NCI-H748 (cell line): ENCODE measurements around the gene MGAT4B.

Experiments
- DNase-seq: peaks from one replicate; lab custom pipeline; 2025; ENCODE audit not compliant: unreplicated experiment; lab: John Stamatoyannopoulos, UW

MGAT4B gene

DNA sequence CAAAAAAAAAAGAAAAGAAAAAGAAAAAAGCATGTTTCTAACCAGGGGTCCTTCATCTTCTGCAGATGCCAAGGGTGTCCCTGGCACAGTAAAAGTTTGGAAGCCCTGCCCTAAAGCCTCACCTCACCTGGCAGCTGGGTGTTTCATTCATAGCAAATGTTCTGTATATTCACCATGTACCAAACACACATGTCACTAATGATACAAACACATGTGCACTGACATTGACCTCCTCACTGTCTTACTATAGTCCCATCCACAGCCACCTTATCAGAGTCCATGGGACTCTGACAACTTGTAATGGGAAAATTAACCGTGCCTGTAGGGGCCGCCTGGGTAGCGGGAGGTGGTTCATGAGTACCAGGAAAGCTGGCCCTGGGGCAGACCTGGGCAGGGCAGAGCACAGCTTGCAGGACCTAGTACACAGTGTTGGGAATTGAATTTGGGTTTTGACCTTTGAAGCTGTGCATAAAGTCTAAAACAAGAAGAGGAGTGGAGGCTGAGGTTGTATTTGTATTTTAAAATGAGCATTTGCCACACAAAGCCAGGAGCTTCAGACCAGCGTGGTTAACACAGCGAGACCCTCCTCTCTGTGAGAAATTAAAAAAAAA is 6.4 kb upstream of the MGAT4B start:
- DNase-seq: no peak

DNA sequence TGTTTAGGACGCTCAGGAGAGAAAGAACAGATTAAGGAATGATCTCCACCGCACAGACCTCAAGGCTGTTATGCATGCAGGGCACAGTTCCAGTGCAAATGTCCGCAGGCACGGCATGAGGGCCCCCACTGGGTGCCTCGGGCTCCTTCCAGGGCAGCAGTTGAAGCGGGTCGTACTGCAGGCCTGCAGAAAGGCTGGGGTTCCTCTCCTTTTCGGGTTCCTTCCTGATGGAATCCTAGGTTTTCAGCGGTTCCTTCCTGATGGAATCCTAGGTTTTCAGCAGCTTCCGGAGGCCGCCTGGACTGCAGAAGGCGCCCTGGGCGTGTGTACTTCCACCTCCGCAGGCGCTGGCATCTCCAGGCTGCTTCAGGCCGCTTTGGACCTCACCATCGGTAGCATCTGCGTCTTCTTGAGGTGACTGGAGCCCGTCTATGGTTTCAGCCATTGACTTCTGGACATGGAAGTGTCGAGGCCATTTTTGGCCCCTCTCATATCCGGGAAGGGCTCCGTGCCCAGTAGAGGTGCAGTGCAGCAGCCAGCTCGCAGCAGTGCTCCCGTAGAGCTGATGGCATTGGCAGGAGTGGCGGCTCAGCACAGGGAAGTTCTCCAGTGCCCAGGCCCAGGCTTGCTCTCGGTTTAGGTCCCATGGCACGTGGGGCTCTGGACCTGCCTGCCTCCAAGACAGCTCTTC is 5.6 kb upstream of the MGAT4B start:
- DNase-seq: no peak

DNA sequence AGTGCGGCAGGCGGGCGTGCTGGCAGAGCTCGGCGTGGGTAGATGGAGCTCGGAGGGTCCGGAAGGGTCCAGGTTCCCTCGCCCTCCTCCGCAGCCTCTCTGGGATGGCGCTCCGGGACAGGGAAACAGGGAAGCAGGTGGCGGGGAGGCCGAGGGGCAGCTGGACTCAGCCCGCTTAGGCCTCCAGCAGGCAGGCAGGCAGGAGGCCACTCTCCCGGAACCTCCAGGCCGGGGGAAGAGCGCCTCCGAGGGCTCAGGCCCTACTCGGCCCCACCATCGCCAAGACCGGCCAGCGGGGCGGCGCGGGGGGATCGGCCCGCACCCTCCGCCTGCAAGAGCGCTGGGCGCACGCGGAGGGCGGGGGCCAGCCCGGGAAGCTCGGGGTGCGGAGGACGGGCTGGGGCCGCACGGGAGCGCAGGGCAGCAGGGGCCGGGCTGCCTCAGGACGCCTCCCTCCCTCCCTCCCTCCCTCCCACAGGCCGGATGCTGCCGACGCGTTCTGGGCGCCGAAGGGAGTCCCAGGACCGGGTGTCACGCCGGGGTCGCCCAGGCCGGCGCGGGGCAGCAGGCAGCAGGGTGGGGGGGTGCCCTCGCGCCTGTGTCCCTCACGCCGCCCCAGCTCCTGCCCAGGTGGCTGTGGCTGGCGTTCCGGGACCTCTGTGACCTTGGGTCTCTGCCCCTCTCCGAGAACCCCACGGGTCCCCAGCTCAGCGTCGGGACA is 977 bp downstream of the MGAT4B start:
- DNase-seq: peak; percentile 44

DNA sequence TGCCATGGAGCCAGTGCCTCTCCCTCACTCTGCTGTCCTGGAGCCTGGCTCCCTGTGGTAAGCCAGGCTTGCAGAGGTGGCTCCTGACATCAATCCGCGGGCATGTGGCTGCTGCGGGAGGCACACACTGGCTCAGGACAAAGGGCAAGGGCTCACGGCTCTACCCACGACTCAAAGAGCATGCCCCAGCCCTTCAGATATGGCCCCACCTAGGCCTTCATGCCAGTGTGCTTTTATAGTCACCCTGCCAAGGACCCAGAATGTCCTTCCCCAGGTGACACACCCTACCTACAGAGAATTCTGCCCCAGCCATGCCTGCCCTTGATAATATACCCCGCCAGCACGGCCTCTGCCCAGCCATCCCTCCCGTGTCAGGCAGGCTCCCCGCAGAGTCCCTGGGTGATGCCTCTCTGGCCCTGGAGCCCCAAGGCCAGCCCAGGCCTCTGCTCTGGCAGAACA is 1.6 kb downstream of the MGAT4B start:
- no peak for DNase-seq

DNA sequence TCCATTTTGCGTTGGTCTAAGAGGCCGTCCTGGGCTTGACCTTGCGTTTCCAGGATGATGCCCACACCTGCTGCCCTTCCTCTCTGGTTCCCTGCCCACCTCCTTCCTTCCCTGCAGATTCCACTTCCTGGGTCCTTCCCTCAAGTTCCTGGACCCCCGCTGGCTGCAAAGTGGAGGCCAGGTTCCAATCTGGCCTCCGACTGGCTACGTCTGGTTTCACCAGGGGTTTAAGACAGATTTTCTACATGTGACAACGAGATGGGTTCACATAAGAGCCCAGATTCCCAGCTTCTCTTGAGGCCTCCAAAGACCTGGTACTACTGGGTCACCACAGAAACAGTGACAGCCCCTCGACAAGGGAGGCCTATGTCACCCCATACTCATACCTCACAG is 2.1 kb downstream of the MGAT4B start:
- DNase-seq: no peak

DNA sequence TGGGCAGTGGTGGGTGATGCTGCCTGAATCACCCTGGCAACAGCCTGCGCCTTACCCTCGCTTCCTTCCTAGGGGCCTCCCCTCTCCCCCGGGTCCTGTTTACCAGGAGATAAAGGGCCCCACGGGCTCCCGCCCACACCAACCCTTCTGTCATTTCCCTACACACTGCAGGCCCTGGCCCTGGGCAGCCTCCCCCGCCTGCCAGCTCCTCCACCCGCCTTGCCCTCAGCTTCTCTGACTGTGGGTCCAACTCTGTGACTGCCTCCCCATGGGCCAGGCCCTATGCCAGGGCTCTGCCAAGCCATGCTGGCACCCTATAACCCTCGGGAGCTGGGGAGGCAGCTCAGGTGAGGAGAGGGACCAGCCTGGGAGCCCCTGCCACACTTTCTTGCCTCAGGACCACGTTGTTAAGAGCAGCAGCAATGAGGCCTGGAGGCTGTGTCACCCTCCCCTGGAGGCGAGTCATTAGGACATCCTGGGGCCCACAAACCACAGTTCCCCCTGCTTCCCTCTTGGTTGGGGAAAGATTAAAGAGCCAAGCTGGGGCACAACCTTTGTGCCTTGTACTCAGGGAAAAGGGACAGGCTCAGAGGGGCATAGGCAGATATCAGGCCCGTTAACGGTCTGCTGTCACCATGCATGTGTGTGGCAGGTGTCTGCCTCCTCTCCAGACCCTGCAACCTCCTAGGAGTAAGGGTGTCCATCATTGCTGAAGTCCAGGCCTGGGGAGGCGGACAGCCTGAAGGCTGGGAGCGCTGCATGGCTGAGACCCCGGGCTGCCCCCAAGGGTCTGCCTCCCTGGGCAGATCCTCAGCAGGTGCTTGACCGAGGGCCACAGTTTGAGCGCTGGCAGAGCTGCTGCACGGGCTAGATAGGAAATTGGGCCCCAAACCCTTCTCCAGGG is 2.8 kb downstream of the MGAT4B start:
- no peak for DNase-seq

DNA sequence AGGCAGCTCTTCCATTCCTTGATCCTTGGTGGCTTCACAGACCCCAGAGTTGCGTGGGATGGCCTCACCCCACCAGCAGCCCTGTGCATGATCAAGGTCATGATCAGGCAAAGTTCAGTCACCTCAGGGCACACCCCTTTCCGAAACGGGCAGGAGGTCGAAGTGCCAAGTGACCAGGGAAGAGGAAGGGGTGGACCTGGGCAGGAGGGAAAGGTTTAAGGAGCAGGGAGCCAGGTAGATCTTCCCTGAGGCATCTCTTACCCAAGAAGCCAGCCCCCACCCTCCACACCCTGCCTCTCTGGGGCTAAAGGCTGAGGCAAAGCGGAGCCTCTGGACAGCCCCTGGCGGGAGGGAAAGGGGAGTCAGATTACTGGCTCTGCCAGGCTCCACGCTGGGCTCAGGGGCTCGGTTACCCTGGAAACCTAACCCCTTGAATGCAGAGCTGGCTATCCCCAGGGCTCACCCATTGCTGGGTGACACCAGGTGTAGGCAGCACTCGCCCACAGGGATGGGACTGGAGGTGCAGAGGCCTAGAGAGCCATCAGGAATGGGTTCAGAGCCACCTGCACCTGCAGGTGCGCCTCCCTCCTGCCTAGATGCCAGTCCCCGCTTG is 3.6 kb downstream of the MGAT4B start:
- DNase-seq: peak; percentile 86

DNA sequence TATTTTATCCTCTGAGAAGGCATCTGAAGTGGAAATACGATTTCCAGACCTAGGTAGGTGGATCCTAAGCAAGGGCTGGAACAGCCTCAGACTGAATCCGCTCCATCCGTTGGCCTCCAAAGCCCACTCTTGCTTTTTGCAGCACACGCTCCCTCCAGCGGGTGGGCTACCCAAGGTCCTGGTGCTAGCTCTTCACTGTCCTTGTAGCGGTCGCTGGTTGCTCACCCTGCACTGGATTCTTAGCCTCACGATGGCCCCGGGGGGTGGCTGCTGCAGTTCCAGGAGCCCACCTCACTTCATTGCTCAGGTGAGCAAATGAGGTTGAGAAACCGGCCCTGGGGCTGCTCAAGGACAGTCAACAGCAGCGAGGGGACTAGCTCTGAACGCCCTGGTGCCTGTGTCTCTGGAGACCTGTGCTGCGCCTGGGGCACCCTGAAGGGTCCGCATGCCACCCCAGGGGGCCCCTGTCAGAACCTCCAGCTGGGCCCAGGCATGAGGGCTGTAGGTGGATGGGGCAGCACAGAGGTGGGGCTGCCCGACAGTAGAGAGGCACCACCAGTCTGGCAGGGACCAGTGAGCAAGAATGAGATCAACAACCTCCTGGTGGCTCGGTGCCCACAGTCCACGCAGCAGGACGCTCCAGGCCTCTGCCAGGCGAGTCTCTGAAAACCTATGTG is 4.3 kb downstream of the MGAT4B start:
- DNase-seq: no peak

DNA sequence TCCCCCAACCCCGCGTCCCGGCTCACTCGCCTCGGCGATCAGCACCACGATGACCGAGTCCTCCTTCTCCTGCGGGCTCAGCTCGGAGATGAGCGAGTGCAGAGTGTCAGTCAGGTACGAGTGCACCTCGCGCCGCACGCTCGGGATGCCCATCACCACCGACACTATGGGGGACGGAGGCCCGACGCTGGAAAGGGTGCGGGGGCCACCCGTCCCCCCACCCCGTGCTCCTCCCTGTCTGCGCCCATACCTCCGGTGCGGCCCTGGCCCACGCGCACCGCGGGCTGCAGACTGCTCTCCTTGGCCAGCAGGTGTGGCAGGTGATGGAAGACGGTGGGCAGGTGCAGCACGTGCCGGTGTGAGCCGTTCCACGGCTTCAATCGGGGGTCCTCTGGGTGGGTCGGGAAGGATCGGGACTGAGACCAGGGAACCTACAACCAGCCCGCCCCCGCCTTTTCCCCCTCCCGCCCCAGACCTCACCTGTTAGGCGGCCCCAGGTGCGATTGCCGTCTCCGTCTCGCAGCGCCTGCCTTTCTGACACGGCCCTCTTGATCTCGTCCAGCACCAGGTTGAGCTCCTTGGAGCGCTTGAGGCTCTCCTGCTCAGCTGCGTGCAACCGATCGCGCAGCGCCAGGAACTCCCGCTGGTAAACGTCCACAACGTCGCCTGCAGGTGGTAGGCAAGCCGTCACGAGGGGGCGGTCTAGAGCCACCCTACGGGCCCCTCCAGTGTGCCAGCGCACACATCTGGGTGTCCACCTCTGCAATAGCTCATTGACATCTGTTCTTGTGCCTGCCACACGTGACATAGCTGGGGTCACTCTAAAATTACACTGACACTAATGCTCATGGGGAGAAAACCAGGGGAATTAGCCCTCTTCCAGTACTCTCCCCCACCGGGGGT is 5.1 kb downstream of the MGAT4B start:
- DNase-seq: no peak

DNA sequence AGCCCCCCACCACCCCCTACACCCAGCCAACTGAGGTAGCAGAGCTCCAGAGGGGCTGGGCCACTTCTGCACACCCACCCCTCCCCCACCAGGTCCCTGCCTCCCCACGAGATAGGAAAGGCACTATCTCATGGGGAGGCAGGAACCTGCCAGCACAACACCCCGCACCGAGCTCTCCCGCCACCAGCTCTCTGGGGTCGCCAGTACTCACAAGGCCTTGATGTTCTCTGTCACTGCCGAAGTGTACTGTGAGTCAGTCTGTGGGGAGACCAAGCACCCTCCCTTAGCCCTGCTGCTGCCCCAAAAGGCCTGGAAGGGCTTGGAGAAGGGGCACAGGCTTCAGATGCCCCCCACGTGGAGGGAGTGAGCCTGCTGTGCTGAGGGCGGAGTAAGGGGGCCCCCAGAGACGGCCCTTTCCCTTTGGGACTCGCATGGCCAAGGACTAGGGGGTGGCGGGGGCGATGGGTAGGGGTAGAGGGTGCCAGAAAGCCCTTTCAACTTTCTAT is 5.9 kb downstream of the MGAT4B start:
- no peak for DNase-seq

DNA sequence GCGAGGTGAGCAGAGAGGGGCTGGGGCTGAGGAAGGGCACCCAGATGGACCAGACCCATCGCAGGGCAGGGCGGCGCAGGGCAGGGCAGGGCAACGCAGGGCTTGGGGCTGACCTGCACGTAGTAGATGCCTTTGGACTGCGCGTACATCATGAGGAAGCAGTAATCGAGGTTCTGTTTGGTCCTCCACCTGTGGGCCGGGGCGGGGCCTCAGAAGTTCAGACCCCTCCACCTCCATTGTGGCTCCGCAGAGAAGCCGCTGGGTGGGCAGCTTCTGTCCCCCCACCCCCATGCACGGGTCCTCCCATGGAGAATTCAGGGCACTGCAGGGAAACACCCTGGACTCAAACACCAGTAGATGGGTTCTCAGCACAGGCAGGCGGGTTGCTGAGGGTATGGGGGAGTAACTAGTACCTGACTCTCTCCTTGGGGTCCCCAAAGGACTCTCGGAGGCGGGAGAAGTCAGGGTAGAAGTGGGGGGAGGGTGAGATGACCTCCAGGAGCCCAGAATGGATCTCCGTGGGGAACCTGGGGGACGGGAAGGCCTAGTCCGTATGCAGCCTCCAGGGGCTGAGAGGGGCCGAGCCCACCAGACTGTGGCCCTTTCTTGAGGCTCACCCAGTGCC is 6.5 kb downstream of the MGAT4B start:
- DNase-seq: no peak

DNA sequence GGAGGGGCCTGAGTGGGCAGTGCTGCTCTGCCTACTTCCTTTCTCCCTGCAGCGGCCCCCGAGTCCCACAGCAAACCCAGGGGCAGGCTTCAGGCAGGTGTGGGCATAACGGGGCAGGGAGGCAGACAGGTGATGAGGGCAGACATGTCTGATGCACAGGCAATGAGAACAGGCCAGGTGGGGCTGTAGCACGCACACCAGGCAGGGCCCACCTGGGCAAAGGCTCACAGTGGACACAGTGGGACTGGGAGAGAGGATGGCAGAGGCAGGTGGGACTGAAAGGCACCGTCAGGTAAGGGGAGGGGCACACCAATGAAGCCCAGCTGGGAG is 7.1 kb downstream of the MGAT4B start:
- DNase-seq: no peak

DNA sequence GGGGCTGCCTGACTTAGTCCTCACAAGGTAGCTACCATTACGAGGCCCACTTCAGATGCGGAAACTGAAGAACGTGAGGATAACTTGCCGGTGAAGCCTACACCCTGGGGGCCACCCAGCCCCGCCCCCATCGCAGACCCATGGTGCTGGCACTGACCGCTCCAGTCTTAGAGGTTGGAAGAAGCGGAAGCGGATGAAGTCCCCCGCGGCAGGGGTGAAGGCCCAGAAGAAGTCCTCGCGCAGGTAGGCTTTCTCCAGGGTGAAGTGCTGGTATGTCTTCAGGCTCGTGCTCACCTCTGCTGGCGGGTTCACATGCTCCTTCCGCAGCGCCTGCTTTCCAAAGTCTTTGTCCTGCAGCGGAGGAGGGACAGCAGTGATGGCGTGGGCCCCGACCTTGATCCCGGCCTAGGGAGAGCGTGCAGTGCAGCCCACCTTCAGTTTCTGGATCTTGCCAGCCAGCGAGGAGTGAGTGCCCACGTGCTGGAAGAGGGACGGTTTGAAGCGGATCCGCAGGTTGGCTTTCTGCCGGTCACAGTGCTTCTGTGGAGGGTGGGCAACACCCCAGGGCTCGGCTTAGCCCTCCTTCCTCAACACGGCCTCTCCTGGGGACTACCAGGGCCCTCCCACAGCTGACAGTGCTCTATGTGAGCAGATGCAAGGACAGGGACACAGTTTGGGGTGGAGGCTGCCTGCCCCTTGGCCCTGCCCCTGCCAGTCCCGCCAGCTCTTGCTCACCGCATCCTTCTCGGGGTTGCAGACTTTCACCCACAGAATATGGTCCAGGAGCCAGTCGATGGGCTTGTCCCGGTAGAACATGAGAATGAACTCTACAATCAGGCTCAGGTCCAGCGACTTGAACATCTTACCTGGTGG is 7.7 kb downstream of the MGAT4B start:
- no peak for DNase-seq

DNA sequence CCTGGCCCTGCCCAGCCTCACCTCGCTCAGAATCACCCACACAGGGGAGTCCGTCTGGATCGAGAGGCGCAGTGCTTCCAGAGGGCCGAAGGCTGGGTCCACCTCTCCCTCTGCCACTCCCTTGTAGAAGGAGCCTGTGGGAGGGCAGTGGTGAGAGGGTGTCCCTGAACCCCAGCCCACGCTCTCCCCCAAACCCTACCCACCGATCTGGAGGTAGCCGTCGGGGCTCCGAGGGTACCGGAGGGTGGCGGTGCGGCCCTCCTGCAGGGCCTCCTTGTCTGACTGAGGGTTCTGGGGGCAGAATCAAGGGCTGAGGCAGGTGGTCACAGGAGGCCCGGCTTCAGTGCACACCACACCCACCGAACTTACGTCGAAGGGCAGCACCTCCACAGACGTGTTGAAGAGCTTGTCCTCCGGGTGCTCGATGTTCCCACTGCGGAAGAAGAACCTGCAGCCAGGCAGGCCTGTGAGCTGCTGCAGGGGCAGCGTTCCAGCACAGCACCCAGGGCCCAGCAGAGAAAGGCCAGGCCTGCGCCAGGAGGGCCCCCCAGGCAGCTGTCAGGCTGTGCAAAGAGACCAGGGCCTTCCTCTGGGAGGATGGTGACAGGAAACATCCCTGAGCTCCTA is 8.4 kb downstream of the MGAT4B start:
- no peak for DNase-seq

DNA sequence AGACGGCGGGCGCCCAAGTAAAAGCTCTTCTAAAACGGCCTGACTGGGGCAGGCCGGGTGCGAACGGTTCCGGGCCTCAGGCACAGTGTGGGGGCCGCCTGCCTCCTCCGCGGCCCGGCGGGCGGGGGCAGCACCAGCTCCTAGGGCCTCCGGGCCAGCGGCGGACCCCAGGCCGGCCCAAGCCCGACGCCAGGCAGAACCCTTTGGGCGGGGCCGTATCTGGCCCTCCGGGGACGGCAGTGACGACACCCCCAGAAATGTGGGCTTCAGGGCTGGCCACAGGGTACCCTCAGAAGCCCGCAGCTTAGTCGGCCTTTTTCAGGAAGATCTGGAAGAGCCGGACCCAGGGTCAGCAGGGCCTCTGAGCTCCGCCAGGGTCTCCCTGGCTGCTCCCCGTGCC is 8.9 kb downstream of the MGAT4B start:
- no peak for DNase-seq

DNA sequence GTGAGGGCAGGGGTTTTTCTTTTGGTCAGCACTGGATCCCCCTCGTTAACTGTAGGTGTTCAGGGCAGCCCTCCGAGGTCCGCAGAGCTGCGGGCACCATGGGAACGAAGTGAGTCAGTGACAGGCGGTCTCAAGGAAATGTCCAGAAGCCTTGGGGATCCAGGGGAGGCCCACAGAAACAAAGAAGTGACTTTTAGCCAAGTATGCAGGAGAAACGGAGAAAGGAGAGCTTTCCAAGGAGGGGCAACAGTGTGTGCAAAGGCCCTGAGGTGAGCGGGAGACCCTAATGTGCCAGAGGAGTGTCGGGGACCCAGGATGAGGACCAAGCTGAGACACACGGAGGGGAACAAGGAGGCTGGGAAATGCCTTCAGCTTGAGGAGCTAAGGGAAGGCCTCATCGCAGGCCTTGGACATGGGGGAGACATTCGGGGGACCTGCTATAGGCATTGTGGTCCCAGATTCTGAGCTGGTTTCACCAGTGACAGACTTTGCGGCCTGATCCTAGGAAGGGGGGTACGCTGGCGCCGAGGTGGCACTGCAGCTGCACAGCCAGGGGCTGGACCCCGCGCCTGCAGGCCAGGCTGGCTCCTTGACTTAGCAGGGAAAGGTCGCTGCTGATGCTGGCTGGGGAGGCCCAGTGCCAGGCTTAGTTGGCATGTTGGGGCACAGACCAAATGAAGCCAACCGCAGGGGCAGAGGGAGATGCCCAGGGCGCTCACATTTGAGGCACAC is 9.6 kb downstream of the MGAT4B start:
- no peak for DNase-seq
